ENCODE data around the gene ZNF747.
"Not testable (repeated sequence)": the region's sequence is repeated elsewhere in the genome, so short reads cannot be mapped to it uniquely, and the experiment has no call there.

Gene ZNF747

DNA sequence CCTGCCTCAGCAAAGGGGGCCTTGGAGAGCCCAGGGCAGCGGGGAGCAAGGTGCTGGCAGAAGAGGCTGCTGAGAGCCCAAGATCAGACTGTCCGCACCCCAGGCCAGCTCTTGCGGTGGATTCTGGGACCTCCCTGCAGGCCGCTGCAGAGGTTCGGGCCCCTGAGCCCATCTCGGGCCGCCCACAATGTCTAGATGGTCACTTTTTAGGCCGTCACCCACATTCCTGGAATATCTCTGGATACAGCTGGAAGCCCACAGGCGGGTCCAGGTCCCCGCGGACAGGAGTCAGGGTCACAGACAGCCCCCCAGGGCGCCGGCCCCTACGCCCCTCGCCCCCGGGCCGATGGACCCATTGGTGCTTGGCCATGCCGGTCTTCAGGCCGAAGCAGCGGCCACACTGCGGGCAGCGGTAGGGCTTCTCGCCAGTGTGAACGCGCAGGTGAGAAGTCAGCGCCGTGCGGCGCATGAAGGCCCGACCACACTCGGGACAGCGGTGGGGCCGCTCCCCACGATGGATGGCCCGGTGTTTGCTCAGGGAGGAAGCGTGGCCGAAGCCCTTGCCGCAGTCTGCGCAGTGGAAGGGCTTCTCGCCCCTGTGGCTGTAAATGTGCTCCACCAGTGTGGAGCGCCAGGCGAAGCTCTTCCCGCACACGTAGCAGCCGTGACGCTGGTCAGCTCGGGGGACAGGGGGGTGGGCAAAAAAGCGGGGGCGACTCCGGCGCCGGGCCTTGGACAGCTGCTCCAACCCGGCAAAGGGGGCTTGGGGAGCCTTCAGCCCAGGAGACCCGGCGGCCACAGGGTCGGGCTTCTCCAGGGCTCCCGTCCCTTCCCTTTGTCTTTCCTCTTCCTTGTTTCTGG, 2.1 kb downstream of the ZNF747 start:
- no peak for DNase-seq

DNA sequence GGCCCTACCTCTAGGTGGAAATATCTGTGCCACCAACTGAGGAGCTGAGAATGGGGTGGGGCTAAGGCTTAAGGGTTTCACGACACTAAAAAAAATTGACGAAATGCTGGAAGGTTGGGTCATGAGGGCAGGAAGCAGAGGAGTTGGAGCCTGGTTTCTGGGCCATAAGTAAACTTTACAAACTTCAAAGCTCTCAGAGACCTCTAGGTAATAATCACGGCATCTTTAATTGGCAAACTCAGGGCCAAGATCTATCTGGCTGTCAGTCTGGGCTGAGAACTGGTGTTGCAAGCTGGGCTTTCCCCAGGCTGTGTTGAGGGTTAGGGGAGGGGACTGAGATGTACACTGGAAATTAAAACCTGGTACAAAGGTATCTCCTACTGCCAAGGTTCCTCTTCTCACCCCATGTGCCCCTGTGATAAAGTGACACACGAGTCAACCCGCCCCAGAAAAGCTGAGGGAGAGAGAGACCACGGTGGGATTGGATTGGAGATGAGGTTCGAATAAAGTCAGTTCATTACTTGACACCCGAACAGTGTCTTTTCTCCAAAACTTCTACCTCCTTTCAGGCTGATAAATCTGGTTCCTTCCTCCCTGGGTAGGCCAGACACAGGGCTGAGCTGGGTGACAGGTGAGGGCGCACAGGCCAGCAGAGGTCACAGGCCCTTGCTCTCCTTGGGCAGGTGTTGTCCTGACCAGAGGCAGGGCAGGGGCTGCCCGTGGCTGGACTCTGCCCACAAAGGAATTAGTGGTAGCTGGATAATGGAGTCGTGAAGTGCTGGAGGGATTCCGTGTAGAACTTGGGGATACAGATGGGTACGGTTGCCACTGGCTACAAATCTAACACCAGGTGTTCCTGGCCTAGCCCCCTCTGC, 4.3 kb downstream of the ZNF747 start:
- no peak for DNase-seq

DNA sequence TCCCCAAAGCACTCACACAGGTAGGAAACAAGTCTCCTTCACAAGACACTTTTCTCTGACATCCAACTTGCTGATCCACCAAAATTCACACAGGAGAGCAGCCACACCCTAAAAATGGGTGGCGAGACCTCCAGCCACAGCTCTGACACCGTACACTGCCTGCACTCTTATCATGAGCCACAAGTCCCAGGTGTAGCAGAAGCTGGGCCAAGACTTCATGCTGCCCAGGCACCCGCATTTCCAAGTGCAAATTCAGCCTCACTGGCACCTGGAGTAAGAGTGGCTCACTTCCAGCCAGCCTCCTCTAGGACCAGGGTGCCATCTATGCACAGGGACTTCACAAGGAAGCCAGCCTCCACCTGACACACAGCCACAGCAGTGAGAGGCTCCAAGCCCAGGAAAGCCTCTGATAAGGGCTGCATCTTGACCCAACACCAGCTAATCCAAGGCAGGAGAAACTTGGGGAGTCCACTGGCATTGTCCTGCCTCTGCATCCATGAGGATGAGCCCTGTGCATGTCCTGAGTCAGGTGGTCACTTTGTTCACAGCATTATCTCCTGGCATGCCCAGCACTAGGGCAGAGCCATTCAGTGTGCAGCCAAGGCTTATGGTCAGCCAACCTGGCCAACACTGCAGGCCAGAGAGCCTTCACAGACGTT, 5.7 kb downstream of the ZNF747 start:
- no peak for DNase-seq

- DNase-seq: peak; percentile 68
Measured at GRCh38 chr16:30527635-30528178, 7.0 kb downstream of the ZNF747 start.

- DNase-seq: peak; percentile 99
Measured at GRCh38 chr16:30526823-30527634, 7.6 kb downstream of the ZNF747 start.

DNA sequence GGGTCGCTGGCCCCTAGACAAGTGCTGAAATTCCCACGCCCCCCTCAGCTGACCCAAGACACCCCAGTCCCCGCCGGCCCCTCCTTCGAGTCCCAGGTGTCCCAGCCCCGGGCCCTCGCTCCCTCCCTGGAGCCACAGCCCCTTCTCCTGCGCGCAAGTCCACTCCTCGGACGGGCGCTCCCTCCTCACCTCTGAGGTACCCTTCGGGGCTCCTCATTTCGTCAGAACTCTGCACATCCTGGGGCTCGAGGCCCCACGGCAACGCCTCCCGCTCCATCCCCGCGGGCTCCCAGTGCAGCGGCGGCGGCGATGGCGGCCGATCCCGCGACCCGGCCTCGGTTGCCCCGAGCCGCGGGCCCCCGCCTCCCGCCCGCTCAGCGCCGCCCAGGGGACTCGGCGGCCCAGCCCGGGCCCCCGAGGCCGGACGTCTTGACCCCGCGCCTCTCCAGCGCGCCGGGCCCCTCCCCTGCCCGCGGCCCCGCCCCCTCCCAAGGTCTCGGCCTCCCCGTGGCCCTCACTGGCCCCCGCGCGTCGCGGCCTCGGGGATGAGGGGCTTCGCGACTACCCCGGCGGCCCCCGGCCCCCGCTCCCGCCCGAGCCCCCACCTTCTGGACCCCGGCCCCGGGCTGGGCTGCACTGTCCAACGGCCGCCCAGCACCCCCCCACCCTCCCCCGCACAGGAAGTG, 8.4 kb downstream of the ZNF747 start, which contains the start of gene ZNF768:
Gene ZNF768, minus strand, starts transcription at position 430 of the 686 bp plus-strand sequence. Its CDS starts 153 bp downstream, at position 277.
- DNase-seq: no peak

DNA sequence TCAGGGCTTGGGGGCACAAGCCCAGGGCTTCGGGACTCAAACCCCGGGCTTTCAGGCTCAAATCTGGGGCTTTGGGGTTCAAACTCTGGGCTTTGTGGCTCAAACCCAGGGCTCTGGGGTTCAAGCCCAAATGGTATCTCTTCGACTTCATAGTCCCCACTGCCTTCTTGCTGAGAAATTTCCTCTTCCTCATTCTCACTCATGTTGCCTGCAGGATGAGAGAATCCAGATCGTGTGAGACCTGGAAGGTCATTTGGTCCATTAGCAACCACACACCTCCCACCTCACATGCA, 8.9 kb downstream of the ZNF747 start:
- peak; percentile 21 for DNase-seq

- DNase-seq: no peak
Measured at GRCh38 chr16:30524575-30525568, 9.8 kb downstream of the ZNF747 start.

DNA sequence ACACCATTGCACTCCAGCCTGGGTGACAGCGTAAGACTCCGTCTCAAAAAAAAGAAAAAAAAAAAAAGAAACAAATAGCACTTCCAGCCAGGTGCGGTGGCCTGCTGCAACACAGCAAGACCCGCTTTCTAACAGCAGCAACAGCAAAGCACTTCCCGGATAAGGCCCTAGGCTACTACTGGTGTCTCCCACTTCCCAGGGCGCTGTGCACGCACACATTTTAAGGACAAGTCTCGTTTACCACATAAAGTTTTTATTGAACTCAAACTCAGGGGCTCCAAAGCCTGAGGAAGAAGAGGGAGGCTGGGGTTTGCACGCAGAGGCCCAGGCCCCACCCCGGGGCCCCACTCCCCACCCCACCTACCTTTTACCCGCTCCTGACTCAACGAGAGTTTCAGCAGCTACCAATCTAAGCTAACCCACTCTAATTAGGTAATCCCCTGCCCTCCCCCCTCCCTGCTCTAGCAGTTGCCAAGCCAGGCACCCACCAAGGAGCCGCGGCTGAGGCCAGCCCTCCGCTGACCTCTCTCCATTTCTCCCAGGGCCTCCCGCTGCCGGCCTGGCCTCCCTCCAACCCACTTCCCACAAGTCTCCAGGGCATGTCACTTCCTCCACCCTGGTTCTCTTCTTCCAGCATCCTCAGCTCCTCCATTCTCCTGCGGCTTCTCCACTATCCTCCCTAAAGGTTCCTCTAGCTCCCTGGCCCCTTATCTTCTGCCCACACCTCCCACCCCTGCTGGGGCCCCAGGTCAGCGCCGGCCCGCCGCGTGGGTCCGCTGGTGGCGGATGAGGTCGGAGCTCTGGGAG, 10.7 kb downstream of the ZNF747 start:
- DNase-seq: no peak

- DNase-seq: not testable (repeated sequence)
Measured at GRCh38 chr16:30522702-30523463, 11.8 kb downstream of the ZNF747 start.

DNA sequence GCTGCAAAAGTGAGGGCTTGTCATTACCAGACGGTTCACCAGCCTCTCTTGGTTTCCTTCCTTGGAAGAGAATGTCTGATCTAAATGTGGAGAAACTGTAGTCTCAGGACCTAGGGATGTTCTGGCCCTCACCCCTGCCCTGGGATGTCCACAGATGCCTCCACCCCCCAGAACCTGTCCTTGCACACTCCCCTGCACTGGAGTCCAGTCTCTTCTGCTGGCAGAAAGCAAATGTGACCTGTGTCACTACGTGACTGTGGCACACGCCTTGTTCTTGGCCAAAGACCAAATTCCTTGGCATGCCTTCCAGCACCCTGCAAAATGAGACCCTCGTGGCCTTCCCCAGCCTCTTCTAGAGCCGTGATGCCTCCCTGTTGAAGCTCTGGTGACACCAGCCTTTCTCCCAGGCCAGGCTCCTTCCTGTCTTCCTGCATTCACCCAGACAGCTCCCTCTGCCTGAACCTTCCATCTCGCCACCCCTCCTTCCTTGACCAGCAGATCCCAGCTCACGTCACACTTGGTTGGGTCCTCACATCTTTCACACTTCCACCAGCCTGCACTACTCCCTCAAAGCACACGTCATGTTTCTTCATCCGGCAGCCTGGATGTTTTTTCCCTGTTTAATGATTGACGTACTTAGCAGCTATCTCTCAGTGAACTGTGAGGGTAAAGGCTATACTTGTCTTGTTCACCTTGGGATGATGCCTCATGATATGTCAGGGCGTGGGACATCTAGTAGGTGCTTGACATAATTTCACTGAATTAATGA, 12.6 kb downstream of the ZNF747 start:
- DNase-seq: no peak

- DNase-seq: no peak
Measured at GRCh38 chr16:30521476-30521872, 13.2 kb downstream of the ZNF747 start.

- no peak for DNase-seq
Measured at GRCh38 chr16:30519120-30520049, 15.3 kb downstream of the ZNF747 start.

- no peak for DNase-seq
Measured at GRCh38 chr16:30518552-30518951, 16.1 kb downstream of the ZNF747 start.

GRCh38 chr16:30515275-30515674, 19.4 kb downstream of the ZNF747 start:
- DNase-seq: no peak

- no peak for DNase-seq
Measured at GRCh38 chr16:30511509-30511908, 23.1 kb downstream of the ZNF747 start.

All from inflammatory macrophage treated with lipopolysaccharide for 4 hours (primary cell).